ENCODE data around the gene ABLIM2. TPM values are rescaled to one million over a fixed set of nuclear protein-coding genes. Genes with fewer than 3 reads are reported as not detected.

The ABLIM2 gene
- total RNA-seq, 1 experiment from 2014 or later, result 6.1 TPM

GRCh38 chr4:7998447-7998846 is 160.2 kb downstream of the ABLIM2 start:
- ChIA-PET RAD21 (ENCODE audit: low non-redundant PET in 1 of 2, low total read pairs in 2 of 2, uncharacterized antibody in 2 of 2, unreplicated experiment in 2 of 2) (no interaction called here), POLR2A (no interaction called here), CTCF (no interaction called here)
- H3K9me2 ChIP-seq (ENCODE audit: insufficient read depth), result no peaks in the 10 kb centered on the region
- H4K20me1 ChIP-seq (ENCODE audit: insufficient read depth), result no peaks in the 10 kb centered on the region
- intact Hi-C loops (cut with micrococcal nuclease), result no loop called here
- BruUV-seq (replicated peaks), result no TSS peak
- TF ChIP-seq ZFX (IDR thresholded peaks at IDR 0.05), result no peak
- H3K27ac ChIP-seq (ENCODE audit: low read depth, low read length), result no peak overlapping the region
- no peak overlapping the region for H3K4me3 ChIP-seq (replicated peaks in 1 of 2; ENCODE audit: low read depth in 1 of 2, low read length in 2 of 2)
- no peaks in the 10 kb centered on the region for H3K4me1 ChIP-seq (ENCODE audit: control insufficient read depth in 1 of 2, insufficient read depth in 2 of 2, low read length in 2 of 2)
- H3K36me3 ChIP-seq (ENCODE audit: control insufficient read depth in 1 of 2, insufficient read depth in 2 of 2, low read length in 2 of 2), result no peaks in the 10 kb centered on the region
- H3K9ac ChIP-seq (ENCODE audit: low read length), result no peak overlapping the region
- H3K4me2 ChIP-seq (ENCODE audit: low read length), result no peak overlapping the region
- H2AFZ ChIP-seq (ENCODE audit: low read depth, low read length, poor library complexity, severe bottlenecking), result no peak overlapping the region
- ATAC-seq (no peak), DNase-seq (ENCODE audit: low read depth, low spot score) (no peak)
- H3K79me2 ChIP-seq (ENCODE audit: insufficient read depth, low read length), result no peaks in the 10 kb centered on the region
- H3K27me3 ChIP-seq (ENCODE audit: insufficient read depth, low read length), result no peaks in the 10 kb centered on the region
- H3K9me3 ChIP-seq (ENCODE audit: control insufficient read depth in 1 of 2, insufficient read depth in 1 of 2, low read depth in 1 of 2, low read length in 2 of 2), result no peaks in the 10 kb centered on the region

- intact Hi-C loops (cut with micrococcal nuclease), result no loop called here
Observed at GRCh38 chr4:7995866-7996265, 162.7 kb downstream of the ABLIM2 start.

More at GRCh38 chr4:7995866-7996265, 162.7 kb downstream of the ABLIM2 start:
- no peaks in the 10 kb centered on the region for H3K9me2 ChIP-seq (ENCODE audit: insufficient read depth)
- TF ChIP-seq CEBPB (IDR thresholded peaks at IDR 0.05; ENCODE audit: low read depth) (no peak), SP1 (IDR thresholded peaks at IDR 0.05; ENCODE audit: low read depth) (no peak), CTCF (IDR thresholded peaks at IDR 0.05 in 2 of 3, conservative IDR thresholded peaks at IDR 0.05 in 1 of 3; ENCODE audit: borderline replicate concordance in 1 of 3, insufficient read depth in 1 of 3, low read depth in 2 of 3, low read length in 2 of 3) (no peak), ATF3 (IDR thresholded peaks at IDR 0.05) (no peak), RAD21 (IDR thresholded peaks at IDR 0.05; ENCODE audit: low read depth) (no peak), POLR2A (IDR thresholded peaks at IDR 0.05; ENCODE audit: borderline replicate concordance, extremely low read depth, insufficient read depth, insufficient read length) (no peak), SRF (IDR thresholded peaks at IDR 0.05; ENCODE audit: low read depth) (no peak), EZH2 (IDR thresholded peaks at IDR 0.05) (no peak), FOSL1 (IDR thresholded peaks at IDR 0.05; ENCODE audit: low read depth) (no peak), ELF1 (IDR thresholded peaks at IDR 0.05; ENCODE audit: borderline replicate concordance, low read depth) (no peak), EZH2phosphoT487 (IDR thresholded peaks at IDR 0.05; ENCODE audit: borderline replicate concordance) (no peak), ZFX (IDR thresholded peaks at IDR 0.05) (no peak), REST (IDR thresholded peaks at IDR 0.05; ENCODE audit: low read depth) (no peak), EGR1 (IDR thresholded peaks at IDR 0.05; ENCODE audit: low read depth) (no peak), TCF7L2 (IDR thresholded peaks at IDR 0.05; ENCODE audit: borderline replicate concordance, extremely low read depth, insufficient read depth, insufficient read length) (no peak), CBX3 (IDR thresholded peaks at IDR 0.05; ENCODE audit: low read depth) (no peak)
- H3K4me2 ChIP-seq (ENCODE audit: low read length), result no peak overlapping the region
- no peaks in the 10 kb centered on the region for H4K20me1 ChIP-seq (ENCODE audit: insufficient read depth)
- ATAC-seq (no peak), DNase-seq (ENCODE audit: low read depth, low spot score) (no peak)
- H3K9ac ChIP-seq (ENCODE audit: low read length), result no peak overlapping the region
- no peak overlapping the region for H3K27ac ChIP-seq (ENCODE audit: low read depth, low read length)
- H3K9me3 ChIP-seq (ENCODE audit: control insufficient read depth in 1 of 2, insufficient read depth in 1 of 2, low read depth in 1 of 2, low read length in 2 of 2), result no peaks in the 10 kb centered on the region
- no peaks in the 10 kb centered on the region for H3K36me3 ChIP-seq (ENCODE audit: control insufficient read depth in 1 of 2, insufficient read depth in 2 of 2, low read length in 2 of 2)
- BruUV-seq (replicated peaks), result no TSS peak
- no peaks in the 10 kb centered on the region for H3K79me2 ChIP-seq (ENCODE audit: insufficient read depth, low read length)
- ChIA-PET RAD21 (ENCODE audit: low non-redundant PET in 1 of 2, low total read pairs in 2 of 2, uncharacterized antibody in 2 of 2, unreplicated experiment in 2 of 2) (no interaction called here), POLR2A (no interaction called here), CTCF (no interaction called here)
- H2AFZ ChIP-seq (ENCODE audit: low read depth, low read length, poor library complexity, severe bottlenecking), result no peak overlapping the region
- no peaks in the 10 kb centered on the region for H3K27me3 ChIP-seq (ENCODE audit: insufficient read depth, low read length)
- no peaks in the 10 kb centered on the region for H3K4me1 ChIP-seq (ENCODE audit: control insufficient read depth in 1 of 2, insufficient read depth in 2 of 2, low read length in 2 of 2)
- H3K4me3 ChIP-seq (replicated peaks in 1 of 2; ENCODE audit: low read depth in 1 of 2, low read length in 2 of 2), result no peak overlapping the region
